PC-3 (cell line): Measurements from ENCODE around the gene EMD. TPM values are rescaled to one million over a fixed set of nuclear protein-coding genes. Genes with fewer than 3 reads are reported as not detected.
"Not testable (repeated sequence)": the region's sequence is repeated elsewhere in the genome, so short reads cannot be mapped to it uniquely, and the experiment has no call there.

Experiments
- ATAC-seq: fragments of 200-7000 bp; cut with Tn5 transposase; 2 replicates; pipeline ENCODE4 v1.9.1; 2020; ENCODE audit warnings: mild to moderate bottlenecking, moderate library complexity
- BruUV-seq: library from RNA; stranded (reverse); fragments of 400-500 nt; replicated peaks from 2 replicates; lab custom pipeline; 2021; lab: Mats Ljungman, UMichigan
- CTCF ChIA-PET: fragments of 300-600 bp; sonication (Branson Sonifier 250); formaldehyde crosslinking; loops from one replicate; lab custom pipeline; 2022; ENCODE audit warnings: antibody characterized with exemption; lab: Charles Lee
- POLR2A ChIA-PET: fragments of 300-600 bp; sonication (Branson Sonifier 250); formaldehyde crosslinking; loops from one replicate; lab custom pipeline; 2022; ENCODE audit warnings: antibody characterized with exemption; ENCODE audit not compliant: unreplicated experiment; lab: Charles Lee
- DNase-seq: peaks from one replicate; pipeline ENCODE4 v3.0.0-alpha.2; 2015
- H2AFZ ChIP-seq: fragments of 300-600 bp; sonication (generic); 2 replicates; pipeline ENCODE4 v1.6.0; 2016; ENCODE audit warnings: antibody characterized with exemption, low read length
- H3F3A ChIP-seq: fragments of 300-600 bp; sonication (generic); one replicate; pipeline ENCODE4 v1.6.0; 2017; ENCODE audit warnings: antibody characterized with exemption, low read length, control low read depth, mild to moderate bottlenecking; ENCODE audit not compliant: unreplicated experiment
- H3K27ac ChIP-seq: fragments of 300-600 bp; sonication (generic); 2 replicates; pipeline ENCODE4 v1.5.1; 2016; ENCODE audit warnings: mild to moderate bottlenecking, low read length
- H3K27me3 ChIP-seq: fragments of 300-600 bp; sonication (generic); 2 replicates; pipeline ENCODE4 v1.6.1; 2016; ENCODE audit warnings: low read length, mixed read lengths
- H3K36me3 ChIP-seq: fragments of 300-600 bp; sonication (generic); 2 replicates; pipeline ENCODE4 v1.6.1; 2016; ENCODE audit warnings: low read depth, mixed run types, low read length, mixed read lengths
- H3K4me1 ChIP-seq: fragments of 300-600 bp; sonication (generic); 2 replicates; pipeline ENCODE4 v1.5.1; 2016; ENCODE audit warnings: low read length; ENCODE audit not compliant: insufficient read depth
- H3K4me2 ChIP-seq: fragments of 300-600 bp; sonication (generic); 2 replicates; pipeline ENCODE4 v1.6.0; 2016; ENCODE audit warnings: low read length
- H3K4me3 ChIP-seq: fragments of 300-600 bp; sonication (generic); 2 replicates; pipeline ENCODE4 v1.5.1; 2016; ENCODE audit warnings: mild to moderate bottlenecking, low read length, mixed read lengths
- H3K79me2 ChIP-seq: fragments of 300-600 bp; sonication (generic); 2 replicates; pipeline ENCODE4 v1.6.1; 2017; ENCODE audit warnings: low read length, mixed read lengths
- H3K9ac ChIP-seq: fragments of 300-600 bp; sonication (generic); 2 replicates; pipeline ENCODE4 v1.6.0; 2016; ENCODE audit warnings: mild to moderate bottlenecking, low read length
- H3K9me2 ChIP-seq: fragments of 300-600 bp; sonication (generic); replicated peaks from 2 replicates; pipeline ENCODE4 v1.6.1; 2016; ENCODE audit warnings: mixed run types, low read length, mixed read lengths
- H3K9me3 ChIP-seq: fragments of 300-600 bp; sonication (generic); 2 replicates; pipeline ENCODE4 v1.6.1; 2016; ENCODE audit warnings: low read length, mixed read lengths
- H4K20me1 ChIP-seq: fragments of 300-600 bp; sonication (generic); 2 replicates; pipeline ENCODE4 v1.6.1; 2016; ENCODE audit warnings: low read length, mixed read lengths
- EZH2 ChIP-seq: fragments of 300-600 bp; sonication (generic); IDR thresholded peaks from one replicate; pipeline ENCODE4 v1.6.1; 2017; ENCODE audit warnings: antibody characterized with exemption, mild to moderate bottlenecking, low read length; ENCODE audit not compliant: unreplicated experiment
- EZH2phosphoT487 ChIP-seq: fragments of 300-600 bp; sonication (generic); IDR thresholded peaks from 2 replicates; pipeline ENCODE4 v1.6.1; 2018; ENCODE audit warnings: mild to moderate bottlenecking, antibody characterized with exemption, low read length, borderline replicate concordance
- intact Hi-C: fragments of 100-400 bp; cut with micrococcal nuclease; formaldehyde crosslinking; loops from 2 replicates; pipeline ENCODE4 v1.9.0; 2023
- total RNA-seq: library from RNA; depleted of rRNA; stranded (reverse); fragments of >200 nt; gene quantifications from 2 replicates; pipeline ENCODE4 v1.2.3, GENCODE V29; 2014
- TF ChIP-seq, protein P1 (sequence below): fragments of 300-600 bp; sonication (generic); conservative IDR thresholded peaks from 2 replicates; pipeline ENCODE4 v1.5.1; 2017; ENCODE audit warnings: antibody characterized with exemption, low read depth, mild to moderate bottlenecking, low read length

EMD gene
- total RNA-seq, 1 experiment from 2014 or later: 46.8 TPM

DNA sequence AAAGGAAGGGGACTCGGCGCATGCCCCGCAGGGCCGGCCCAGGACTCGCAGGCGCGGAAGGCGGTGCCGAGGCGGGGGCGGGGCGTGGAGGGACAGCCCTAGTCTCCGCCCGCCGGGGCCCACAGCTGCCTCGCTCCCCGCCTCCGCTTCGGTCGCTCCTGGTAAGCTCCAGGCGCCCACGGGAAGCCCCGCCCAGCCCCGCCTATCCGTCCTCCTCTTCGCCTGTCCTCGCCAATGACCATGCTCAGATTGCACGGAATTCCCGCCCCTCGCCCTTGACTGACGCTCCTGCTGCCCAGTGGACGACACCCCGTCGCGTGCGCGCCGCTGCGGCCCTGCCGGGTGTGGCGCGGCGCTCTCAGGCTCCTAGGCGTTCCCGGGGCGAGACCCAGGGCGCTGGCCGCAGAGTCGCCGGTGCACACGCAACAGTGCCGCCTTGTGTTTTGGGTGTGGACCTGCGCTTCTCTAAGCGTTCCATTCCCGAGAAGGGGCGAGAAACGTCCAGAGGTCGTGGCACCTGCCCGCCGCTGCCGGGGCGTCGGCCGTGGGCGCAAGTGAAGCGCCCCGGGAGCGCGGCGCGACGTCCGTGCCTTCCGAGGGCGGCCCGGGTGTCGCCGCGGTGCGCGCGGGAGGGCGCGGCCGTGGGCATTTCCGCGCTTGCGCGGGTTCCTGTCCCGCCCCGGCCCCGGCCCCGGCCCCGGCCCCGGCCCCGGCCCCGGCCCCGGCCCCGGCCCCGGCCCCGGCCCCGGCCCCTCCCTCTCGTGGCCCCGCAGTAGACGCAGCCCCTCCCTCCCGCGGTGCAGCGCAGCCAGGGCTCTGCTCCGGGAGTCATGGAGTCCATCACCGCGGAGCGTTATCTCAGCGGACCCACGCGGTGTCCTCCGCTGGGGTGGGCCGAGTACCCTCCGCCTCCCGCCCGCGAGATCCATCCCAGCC lies 11.0 kb downstream of the EMD start:
- H3K79me2 ChIP-seq, CTCF ChIA-PET, H3K9me3 ChIP-seq, H4K20me1 ChIP-seq, H3K4me3 ChIP-seq, H3K9me2 ChIP-seq, H3K27me3 ChIP-seq, POLR2A ChIA-PET, H3F3A ChIP-seq, H3K4me2 ChIP-seq, H3K4me1 ChIP-seq, H3K36me3 ChIP-seq, H3K27ac ChIP-seq, BruUV-seq, DNase-seq, H3K9ac ChIP-seq, H2AFZ ChIP-seq: not testable (repeated sequence)
- intact Hi-C loops: loop anchor here (10.0 kb wide), 1 partner anchor 65 kb away; the partner anchor contains the start of gene PLXNA3
- ATAC-seq: peak; percentile 75

DNA sequence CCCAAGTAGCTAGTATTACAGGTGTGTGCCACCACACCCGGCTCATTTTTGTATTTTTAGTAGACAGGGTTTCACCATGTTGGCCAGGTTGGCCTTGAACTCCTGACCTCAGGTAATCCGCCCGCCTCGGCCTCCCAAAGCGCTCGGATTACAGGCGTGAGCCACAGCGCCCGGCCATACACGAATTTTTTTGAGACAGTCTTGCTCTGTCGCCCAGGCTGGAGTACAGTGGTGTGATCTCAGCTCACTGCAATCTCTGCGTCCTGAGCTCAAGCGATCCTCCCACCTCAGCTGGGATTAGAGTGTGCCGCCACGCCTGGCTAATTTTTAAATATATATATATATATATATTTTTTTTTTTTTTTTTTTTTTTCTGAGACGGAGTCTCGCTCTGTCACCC lies 17.3 kb downstream of the EMD start:
- H3K9ac ChIP-seq, H3K9me3 ChIP-seq, BruUV-seq, CTCF ChIA-PET, DNase-seq, H3K9me2 ChIP-seq, H3K4me2 ChIP-seq, H3K27ac ChIP-seq, POLR2A ChIA-PET, H3K4me3 ChIP-seq, ATAC-seq, H3K27me3 ChIP-seq, H2AFZ ChIP-seq: not testable (repeated sequence)
- H3K79me2 ChIP-seq: peaks cover 32% of the 10 kb centered on the region
- peaks cover 25% of the 10 kb centered on the region for H3K36me3 ChIP-seq
- intact Hi-C loops: loop anchor here (10.0 kb wide), 1 partner anchor 58 kb away; the partner anchor contains the start of gene PLXNA3
- peaks cover 14% of the 10 kb centered on the region for H3F3A ChIP-seq
- peaks cover 24% of the 10 kb centered on the region for H4K20me1 ChIP-seq
- peaks cover 12% of the 10 kb centered on the region; the same call in 1 of the 2 replicates for H3K4me1 ChIP-seq

DNA sequence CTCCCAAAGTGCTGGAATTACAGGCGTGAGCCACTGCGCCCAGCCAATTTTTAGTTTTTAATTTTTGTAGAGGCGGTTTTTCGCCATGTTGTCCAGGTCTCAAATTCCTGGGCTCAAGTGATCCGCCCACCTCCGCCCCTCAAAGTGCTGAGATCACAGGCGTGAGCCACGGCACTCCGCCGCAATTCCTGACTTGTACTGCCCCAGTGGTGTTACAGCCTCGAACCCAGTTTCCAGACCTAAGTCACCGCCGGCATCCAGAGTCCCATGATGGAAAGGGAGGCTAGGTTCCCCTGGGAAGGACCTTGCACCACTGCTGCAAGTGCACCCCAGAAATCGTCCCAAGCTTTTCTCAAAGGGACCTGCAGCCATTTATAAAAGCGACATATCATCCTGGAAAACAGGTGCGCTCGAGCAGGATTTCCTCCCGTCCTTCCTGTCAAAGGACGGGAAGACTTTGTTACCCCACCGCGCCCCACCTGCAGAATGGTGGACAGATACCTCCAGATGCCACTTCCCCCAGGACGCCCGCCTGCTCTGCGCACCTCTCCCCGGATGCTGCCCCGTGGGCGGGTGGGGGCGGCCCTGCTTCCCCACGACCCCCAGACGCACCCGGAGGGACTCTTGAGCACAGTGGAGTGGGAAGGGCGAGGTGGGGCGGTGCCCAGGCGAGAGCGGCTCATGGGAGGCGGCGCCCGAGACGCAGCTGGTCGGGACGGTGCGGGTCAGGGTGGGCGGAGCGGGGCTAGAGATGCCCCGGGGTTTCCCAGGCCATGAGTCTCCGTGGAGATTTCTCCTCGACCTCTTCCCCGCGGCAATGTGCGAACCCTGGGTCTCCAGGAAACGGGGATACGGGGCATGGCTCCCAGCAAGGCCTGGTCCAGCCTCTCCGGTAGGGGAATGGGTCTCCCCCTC lies 18.1 kb downstream of the EMD start:
- H3K4me3 ChIP-seq: peak overlapping the region; percentile 90
- peaks cover 22% of the 10 kb centered on the region for H3F3A ChIP-seq
- DNase-seq: peak; percentile 66
- no TSS peak for BruUV-seq
- no peaks in the 10 kb centered on the region for H3K27me3 ChIP-seq
- TF ChIP-seq, protein P1, sequence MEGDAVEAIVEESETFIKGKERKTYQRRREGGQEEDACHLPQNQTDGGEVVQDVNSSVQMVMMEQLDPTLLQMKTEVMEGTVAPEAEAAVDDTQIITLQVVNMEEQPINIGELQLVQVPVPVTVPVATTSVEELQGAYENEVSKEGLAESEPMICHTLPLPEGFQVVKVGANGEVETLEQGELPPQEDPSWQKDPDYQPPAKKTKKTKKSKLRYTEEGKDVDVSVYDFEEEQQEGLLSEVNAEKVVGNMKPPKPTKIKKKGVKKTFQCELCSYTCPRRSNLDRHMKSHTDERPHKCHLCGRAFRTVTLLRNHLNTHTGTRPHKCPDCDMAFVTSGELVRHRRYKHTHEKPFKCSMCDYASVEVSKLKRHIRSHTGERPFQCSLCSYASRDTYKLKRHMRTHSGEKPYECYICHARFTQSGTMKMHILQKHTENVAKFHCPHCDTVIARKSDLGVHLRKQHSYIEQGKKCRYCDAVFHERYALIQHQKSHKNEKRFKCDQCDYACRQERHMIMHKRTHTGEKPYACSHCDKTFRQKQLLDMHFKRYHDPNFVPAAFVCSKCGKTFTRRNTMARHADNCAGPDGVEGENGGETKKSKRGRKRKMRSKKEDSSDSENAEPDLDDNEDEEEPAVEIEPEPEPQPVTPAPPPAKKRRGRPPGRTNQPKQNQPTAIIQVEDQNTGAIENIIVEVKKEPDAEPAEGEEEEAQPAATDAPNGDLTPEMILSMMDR: no peak
- TF ChIP-seq EZH2: no peak
- no peak for TF ChIP-seq EZH2phosphoT487
- H3K79me2 ChIP-seq: peaks cover 32% of the 10 kb centered on the region
- intact Hi-C loops: loop anchor here (10.0 kb wide), 1 partner anchor 58 kb away; the partner anchor contains the start of gene PLXNA3
- H3K4me1 ChIP-seq: peaks cover 12% of the 10 kb centered on the region; the same call in 1 of the 2 replicates
- H3K9me2 ChIP-seq: no peaks in the 10 kb centered on the region
- H4K20me1 ChIP-seq: peaks cover 24% of the 10 kb centered on the region
- ChIA-PET POLR2A (interaction anchor here (0.6 kb wide), 2 partner anchors 18 kb away, joined by 3 to 13 read pairs; partner anchors contain the start of gene EMD), CTCF (no interaction called here)
- peak overlapping the region; percentile 83 for H2AFZ ChIP-seq
- H3K36me3 ChIP-seq: peaks cover 25% of the 10 kb centered on the region
- H3K9ac ChIP-seq: peak overlapping the region; percentile 99
- H3K4me2 ChIP-seq: peak overlapping the region; percentile 97
- peak overlapping the region; percentile 98 for H3K27ac ChIP-seq
- no peaks in the 10 kb centered on the region for H3K9me3 ChIP-seq
- peak; percentile 71 for ATAC-seq
